ENCODE data around the gene AGAP2. TPM values are rescaled to one million over a fixed set of nuclear protein-coding genes. Genes with fewer than 3 reads are reported as not detected.
A peak's percentile ranks its signal among the peaks of the same experiment; 100 is the strongest.

The AGAP2 gene
- total and polyA plus RNA-seq, 2 of the 13 experiments (the other 11 are each of a cell fraction or from before 2014, with no cell fraction given): 0.38 to 0.45 TPM

GRCh38 chr12:57735198-57735855 is 3.2 kb downstream of the AGAP2 start:
- no peak overlapping the region for H2AFZ ChIP-seq (ENCODE audit: low read length)
- H3K4me1 ChIP-seq (ENCODE audit: insufficient read depth, low read length): peaks cover 42% of the 10 kb centered on the region
- ChIA-PET CTCF (ENCODE audit: low intra/inter-chr PET ratio, low total read pairs) (interaction anchor here (1.8 kb wide), 1 partner anchor 9 kb away, joined by 6 read pairs; no protein-coding TSS in a partner anchor), POLR2A (interaction anchor here (0.9 to 3.3 kb wide), 6 partner anchors 9 to 215 kb away, joined by 3 to 29 read pairs (median 4); partner anchors contain the start of genes CDK4, DCTN2, DDIT3 and TSPAN31)
- no peak overlapping the region for H3K9ac ChIP-seq (ENCODE audit: insufficient read depth, low read depth, low read length)
- H3K79me2 ChIP-seq (ENCODE audit: insufficient read depth, low read length): no peaks in the 10 kb centered on the region
- DNase-seq (ENCODE audit: low spot score): peak; percentile 23
- H3K4me2 ChIP-seq (ENCODE audit: low read depth, low read length): peak overlapping the region; percentile 94
- H3K27me3 ChIP-seq (ENCODE audit: control insufficient read depth in 1 of 2, insufficient read depth in 2 of 2, low read length in 2 of 2): peaks cover 14 to 64% of the 10 kb centered on the region in 2 experiments
- H3K27ac ChIP-seq (ENCODE audit: extremely low read length, insufficient read depth, low read length): no peak overlapping the region
- no peaks in the 10 kb centered on the region for H3K9me3 ChIP-seq (ENCODE audit: low read length)
- 7% methylated on average over 8 of the region's 8 CpGs for whole genome bisulfite sequencing (ENCODE audit: low lambda C conversion rate)
- FAIRE-seq: no peak
- H3K36me3 ChIP-seq (replicated peaks in 1 of 2; ENCODE audit: control insufficient read depth in 1 of 2, insufficient read depth in 2 of 2, low read length in 2 of 2): no peaks in the 10 kb centered on the region
- no peaks in the 10 kb centered on the region for H4K20me1 ChIP-seq (ENCODE audit: insufficient read depth, low read length)
- in situ Hi-C loops (cut with HindIII; ENCODE audit: extremely low pct_ligation_motif_present, low pct_unique_long_range_greater_than_20kb) (no loop called here), intact Hi-C loops (cut with micrococcal nuclease; ENCODE audit: unreplicated experiment) (loop anchor here (5.0 kb wide), 2 partner anchors 43 to 153 kb away; partner anchors contain the start of gene OS9)
- BruUV-seq (replicated peaks): no TSS peak
- peak; percentile 55 for ATAC-seq
- H3K4me3 ChIP-seq (replicated peaks in 1 of 3; ENCODE audit: insufficient read depth in 1 of 3, low read depth in 2 of 3, low read length in 3 of 3): peak overlapping the region in 1 of 3 experiments; percentile 73; a peak in 2 of 6 replicates
- TF ChIP-seq ONECUT2 (CRISPR knock-in tag; IDR thresholded peaks at IDR 0.05) (peak; percentile 67; the same call in 1 of the 2 replicates), ARNTL (CRISPR knock-in tag; IDR thresholded peaks at IDR 0.05) (no peak), RARA (CRISPR knock-in tag; IDR thresholded peaks at IDR 0.05) (peak; percentile 45; the same call in 1 of the 2 replicates), BCL6 (CRISPR knock-in tag; IDR thresholded peaks at IDR 0.05) (peak; percentile 35; the same call in 1 of the 2 replicates), RXRB (CRISPR knock-in tag; IDR thresholded peaks at IDR 0.05; ENCODE audit: borderline replicate concordance) (peak; percentile 68), ZNF687 (CRISPR knock-in tag; IDR thresholded peaks at IDR 0.05) (no peak), MTA1 (CRISPR knock-in tag; IDR thresholded peaks at IDR 0.05; ENCODE audit: borderline replicate concordance) (0 out of 2 replicates have a peak, but pooled peaks have one; percentile 20), ZNF232 (CRISPR knock-in tag; IDR thresholded peaks at IDR 0.05; ENCODE audit: borderline replicate concordance) (no peak), HDAC1 (CRISPR knock-in tag; IDR thresholded peaks at IDR 0.05) (no peak), PPARG (CRISPR knock-in tag; conservative IDR thresholded peaks at IDR 0.05) (peak; percentile 84; the same call in 1 of the 2 replicates), PAXIP1 (CRISPR knock-in tag; conservative IDR thresholded peaks at IDR 0.05) (peak; percentile 67), ZNF292 (CRISPR knock-in tag; IDR thresholded peaks at IDR 0.05; ENCODE audit: borderline replicate concordance, low read depth) (peak; percentile 41; the same call in 1 of the 2 replicates), NCOR1 (IDR thresholded peaks at IDR 0.05; ENCODE audit: borderline replicate concordance, low read length) (peak; percentile 18; the same call in 1 of the 2 replicates), RXRA (CRISPR knock-in tag; IDR thresholded peaks at IDR 0.05) (peak; percentile 24; the same call in 1 of the 2 replicates), PHF20 (CRISPR knock-in tag; IDR thresholded peaks at IDR 0.05) (peak; percentile 16; the same call in 1 of the 2 replicates)
